HCT116 (cell line): ENCODE data around the gene CERS4. TPM values are rescaled to one million over a fixed set of nuclear protein-coding genes. Genes with fewer than 3 reads are reported as not detected.

Source experiments
- ATAC-seq: fragments of 200-7000 bp; cut with Tn5 transposase; 2 replicates; pipeline ENCODE4 v1.9.1; 2020; ENCODE audit warnings: mild to moderate bottlenecking, moderate library complexity
- BruUV-seq: library from RNA; stranded (reverse); fragments of 400-500 nt; replicated peaks from 2 replicates; lab custom pipeline; 2021; lab: Mats Ljungman, UMichigan
- CTCF ChIA-PET: fragments of 300-600 bp; sonication (Branson Sonifier 250); formaldehyde crosslinking; loops from one replicate; lab custom pipeline; 2021; ENCODE audit warnings: antibody characterized with exemption; lab: Charles Lee
- POLR2A ChIA-PET: fragments of 300-600, 350-600 bp; sonication (Branson Sonifier 250); formaldehyde crosslinking; loops from one replicate; lab custom pipeline; 2021; ENCODE audit warnings: antibody characterized with exemption; lab: Charles Lee
- RAD21 ChIA-PET, 2 experiments: fragments of 300-600 bp; sonication (Branson Sonifier 250); formaldehyde crosslinking; loops; one replicate each; lab custom pipeline; 2023; ENCODE audit warnings: low total read pairs in 2 of 2; ENCODE audit not compliant: uncharacterized antibody in 2 of 2, unreplicated experiment in 2 of 2, low non-redundant PET in 1 of 2; lab: Charles Lee
- DNase-seq: peaks from one replicate; pipeline ENCODE4 v3.0.0-alpha.2; 2010; ENCODE audit warnings: low read depth, low spot score
- H2AFZ ChIP-seq: fragments of 200-600 bp; shearing (Covaris generic), sonication (generic); 2 replicates; pipeline ENCODE4 v1.6.1; 2017; ENCODE audit warnings: low read depth, mixed run types, mixed read lengths, antibody characterized with exemption, low read length; ENCODE audit not compliant: poor library complexity, severe bottlenecking
- H3K27ac ChIP-seq: 2 replicates; pipeline ENCODE4 v1.5.1; 2012; ENCODE audit warnings: low read depth, low read length
- H3K27me3 ChIP-seq: fragments of 200-600 bp; sonication (generic); 2 replicates; pipeline ENCODE4 v1.6.1; 2016; ENCODE audit warnings: mixed run types, low read length, mixed read lengths; ENCODE audit not compliant: insufficient read depth
- H3K36me3 ChIP-seq, 2 experiments: fragments of 200-500 bp in 1 of 2; fragments of 200-600 bp in 1 of 2; sonication (Bioruptor generic) in 1 of 2; sonication (generic) in 1 of 2; 2 replicates each; pipeline versions ENCODE4 v1.5.1 to v1.6.1; 2014 to 2016; ENCODE audit warnings: low read length in 2 of 2, inconsistent platforms in 1 of 2, mixed read lengths in 1 of 2, mixed run types in 1 of 2; ENCODE audit not compliant: insufficient read depth in 2 of 2, control insufficient read depth in 1 of 2
- H3K4me1 ChIP-seq, 2 experiments: fragments of 200-600 bp in 1 of 2; sonication (generic) in 1 of 2; 2 replicates each; pipeline versions ENCODE4 v1.5.1 to v1.6.1; 2012 to 2017; ENCODE audit warnings: low read length in 2 of 2, inconsistent platforms in 1 of 2, mild to moderate bottlenecking in 1 of 2, mixed read lengths in 1 of 2, mixed run types in 1 of 2, moderate library complexity in 1 of 2; ENCODE audit not compliant: insufficient read depth in 2 of 2, control insufficient read depth in 1 of 2
- H3K4me2 ChIP-seq: fragments of 200-600 bp; sonication (generic); 2 replicates; pipeline ENCODE4 v1.6.1; 2017; ENCODE audit warnings: mixed run types, low read length, mixed read lengths
- H3K4me3 ChIP-seq, 2 experiments: fragments of 200-600 bp in 1 of 2; sonication (generic) in 1 of 2; replicated peaks in 1 of 2; 2 replicates each; pipeline ENCODE4 v1.5.1; 2011 to 2016; ENCODE audit warnings: low read length in 2 of 2, control low read depth in 1 of 2, low read depth in 1 of 2, mild to moderate bottlenecking in 1 of 2, mixed read lengths in 1 of 2, mixed run types in 1 of 2
- H3K79me2 ChIP-seq: fragments of 200-600 bp; sonication (generic); 2 replicates; pipeline ENCODE4 v1.6.1; 2017; ENCODE audit warnings: mild to moderate bottlenecking, mixed run types, low read length, moderate library complexity, mixed read lengths; ENCODE audit not compliant: insufficient read depth
- H3K9ac ChIP-seq: fragments of 200-600 bp; sonication (generic); 2 replicates; pipeline ENCODE4 v1.6.1; 2016; ENCODE audit warnings: low read length, mixed read lengths
- H3K9me2 ChIP-seq: fragments of 200-600 bp; sonication (generic), shearing (Covaris generic); 2 replicates; pipeline ENCODE4 v1.6.1; 2017; ENCODE audit warnings: mixed run types, mild to moderate bottlenecking, moderate library complexity; ENCODE audit not compliant: insufficient read depth
- H3K9me3 ChIP-seq, 2 experiments: fragments of 200-500 bp in 1 of 2; fragments of 200-600 bp in 1 of 2; sonication (Bioruptor generic) in 1 of 2; sonication (generic) in 1 of 2; 2 replicates each; pipeline ENCODE4 v1.6.1; 2014 to 2017; ENCODE audit warnings: low read length in 2 of 2, mixed read lengths in 2 of 2, inconsistent platforms in 1 of 2, low read depth in 1 of 2, mild to moderate bottlenecking in 1 of 2, mixed run types in 1 of 2, moderate library complexity in 1 of 2; ENCODE audit not compliant: control insufficient read depth in 1 of 2, insufficient read depth in 1 of 2
- H4K20me1 ChIP-seq: fragments of 200-600 bp; sonication (generic), shearing (Covaris generic); 2 replicates; pipeline ENCODE4 v1.6.1; 2017; ENCODE audit warnings: mixed run types, mild to moderate bottlenecking, moderate library complexity; ENCODE audit not compliant: insufficient read depth
- ATF3 ChIP-seq: IDR thresholded peaks from 2 replicates; pipeline ENCODE4 v1.6.1; 2012
- CEBPB ChIP-seq: IDR thresholded peaks from 2 replicates; pipeline ENCODE4 v1.6.1; 2012; ENCODE audit warnings: low read depth
- CTCF ChIP-seq, 3 experiments: fragments of 200-600 bp in 1 of 3; sonication (generic) in 1 of 3; IDR thresholded peaks in 2 of 3; conservative IDR thresholded peaks in 1 of 3; 2 replicates each; pipeline ENCODE4 v1.5.1; 2012 to 2017; ENCODE audit warnings: low read depth in 2 of 3, low read length in 2 of 3, antibody characterized with exemption in 1 of 3, borderline replicate concordance in 1 of 3, control low read depth in 1 of 3, mild to moderate bottlenecking in 1 of 3, mixed read lengths in 1 of 3, mixed run types in 1 of 3, moderate library complexity in 1 of 3; ENCODE audit not compliant: insufficient read depth in 1 of 3
- EGR1 ChIP-seq: IDR thresholded peaks from 2 replicates; pipeline ENCODE4 v1.6.1; 2012; ENCODE audit warnings: low read depth
- EZH2 ChIP-seq: fragments of 200-600 bp; sonication (generic); IDR thresholded peaks from 2 replicates; pipeline ENCODE4 v1.6.1; 2017; ENCODE audit warnings: antibody characterized with exemption, mixed run types
- EZH2phosphoT487 ChIP-seq: fragments of 200-600 bp; IDR thresholded peaks from 2 replicates; pipeline ENCODE4 v1.6.1; 2018; ENCODE audit warnings: antibody characterized with exemption, borderline replicate concordance
- FOSL1 ChIP-seq: IDR thresholded peaks from 2 replicates; pipeline ENCODE4 v1.6.1; 2012; ENCODE audit warnings: low read depth
- JUND ChIP-seq: IDR thresholded peaks from 2 replicates; pipeline ENCODE4 v1.6.1; 2012
- MAX ChIP-seq: IDR thresholded peaks from 2 replicates; pipeline ENCODE4 v1.6.1; 2012
- POLR2A ChIP-seq: IDR thresholded peaks from 2 replicates; pipeline ENCODE4 v1.7.0; 2011; ENCODE audit warnings: borderline replicate concordance; ENCODE audit not compliant: insufficient read depth, insufficient read length; ENCODE audit errors: extremely low read depth
- POLR2AphosphoS5 ChIP-seq: IDR thresholded peaks from 2 replicates; pipeline ENCODE4 v1.6.1; 2011; ENCODE audit warnings: mild to moderate bottlenecking, low read depth, low read length, moderate library complexity
- REST ChIP-seq: IDR thresholded peaks from 2 replicates; pipeline ENCODE4 v1.6.1; 2012; ENCODE audit warnings: low read depth
- ZBTB33 ChIP-seq: IDR thresholded peaks from 2 replicates; pipeline ENCODE4 v1.6.1; 2011; ENCODE audit warnings: mild to moderate bottlenecking, low read length, moderate library complexity; ENCODE audit not compliant: insufficient replicate concordance; ENCODE audit errors: extremely low read depth
- intact Hi-C: fragments of 100-400 bp; cut with micrococcal nuclease; formaldehyde crosslinking; loops from 2 replicates; pipeline ENCODE4 v1.10.0; 2022
- total RNA-seq: library from RNA; stranded (reverse); gene quantifications from one replicate; pipeline ENCODE4 v1.2.1, GENCODE V29; 2021; ENCODE audit not compliant: unreplicated experiment

The CERS4 gene
- total RNA-seq, 1 experiment from 2014 or later, result 26.0 TPM

GRCh38 chr19:8255426-8256125 lies 46.4 kb downstream of the CERS4 start:
- no peak for DNase-seq
- Histone ChIP-seq H3K79me2 (no peaks in the 10 kb centered on the region), H3K9me3 (no peaks in the 10 kb centered on the region), H3K9me2 (no peaks in the 10 kb centered on the region), H3K27me3 (no peaks in the 10 kb centered on the region), H3K27ac (no peak overlapping the region), H3K4me3 (no peak overlapping the region), H4K20me1 (no peaks in the 10 kb centered on the region), H3K4me2 (no peak overlapping the region), H3K36me3 (no peaks in the 10 kb centered on the region), H3K9ac (no peak overlapping the region), H2AFZ (no peak overlapping the region)
- ChIA-PET CTCF (interaction anchor here (2.0 kb wide), 1 partner anchor 312 kb away, joined by 7 read pairs; the partner anchor contains the start of gene TIMM44), RAD21 (no interaction called here)
- BruUV-seq, result no TSS peak
- intact Hi-C loops, result no loop called here
- TF ChIP-seq MAX, result no peak
- TF ChIP-seq EZH2phosphoT487, result no peak
- no peak for TF ChIP-seq ZBTB33
- TF ChIP-seq EGR1, result no peak
- TF ChIP-seq CTCF (IDR thresholded peaks at IDR 0.05 in 2 of 3, conservative IDR thresholded peaks at IDR 0.05 in 1 of 3; ENCODE audit: borderline replicate concordance in 1 of 3, insufficient read depth in 1 of 3, low read depth in 2 of 3, low read length in 2 of 3), result no peak
- TF ChIP-seq POLR2A, result no peak
- TF ChIP-seq REST, result no peak
- no peak for TF ChIP-seq JUND
- TF ChIP-seq POLR2AphosphoS5, result no peak
- TF ChIP-seq CEBPB, result no peak
- TF ChIP-seq FOSL1, result no peak
- TF ChIP-seq EZH2, result no peak
- no peak for TF ChIP-seq ATF3
- TF ChIP-seq, all 23 proteins: peak for 0
- POLR2A ChIA-PET, result no interaction called here
- ATAC-seq, result no peak
- H3K4me1 ChIP-seq, result peaks cover 8 to 23% of the 10 kb centered on the region in 2 experiments
